ES-I3 (cell line): Measurements from ENCODE around the gene UBE2G1.

Source experiments
- H3K36me3 ChIP-seq: 2 replicates; pipeline ENCODE4 v1.6.1; 2013; ENCODE audit warnings: mild to moderate bottlenecking, low read length, control low read depth, moderate library complexity; ENCODE audit not compliant: insufficient read depth
- H3K4me1 ChIP-seq: 2 replicates; pipeline ENCODE4 v1.6.1; 2013; ENCODE audit warnings: mild to moderate bottlenecking, control low read depth, low read length; ENCODE audit not compliant: insufficient read depth
- H3K9ac ChIP-seq: 2 replicates; pipeline ENCODE4 v1.6.1; 2013; ENCODE audit warnings: low read depth, mild to moderate bottlenecking, low read length, moderate library complexity
- H3K9me3 ChIP-seq: 2 replicates; pipeline ENCODE4 v1.6.1; 2013; ENCODE audit warnings: mild to moderate bottlenecking, low read length, moderate library complexity; ENCODE audit not compliant: control insufficient read depth, insufficient read depth

Gene UBE2G1

GRCh38 chr17:4221163-4221562 lies 145.3 kb downstream of the UBE2G1 start:
- H3K4me1 ChIP-seq, result no peaks in the 10 kb centered on the region
- no peaks in the 10 kb centered on the region for H3K9me3 ChIP-seq
- H3K9ac ChIP-seq, result no peak overlapping the region
- H3K36me3 ChIP-seq, result peaks cover 7% of the 10 kb centered on the region; the same call in 1 of the 2 replicates

DNA sequence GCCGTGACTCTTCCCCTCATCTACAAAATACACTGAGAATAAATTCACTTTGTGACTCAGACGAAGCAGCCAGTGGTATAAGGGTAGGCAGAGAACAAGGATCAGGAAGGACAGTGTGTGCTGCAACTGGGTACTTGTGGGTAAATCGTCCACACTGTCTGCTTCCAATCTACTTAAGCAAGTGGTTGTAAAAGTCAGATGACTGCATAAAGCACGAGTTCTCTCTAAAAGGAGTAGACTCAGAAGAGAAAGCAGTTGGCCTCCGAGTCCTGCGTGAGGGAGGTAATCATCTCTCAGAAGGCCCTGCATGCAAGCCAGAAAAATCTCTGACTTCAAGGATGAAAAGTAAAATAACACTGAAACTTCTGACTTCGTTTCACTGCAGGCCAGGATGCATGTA lies 145.8 kb downstream of the UBE2G1 start:
- Histone ChIP-seq H3K9me3 (no peaks in the 10 kb centered on the region), H3K36me3 (peaks cover 7% of the 10 kb centered on the region; the same call in 1 of the 2 replicates), H3K9ac (no peak overlapping the region), H3K4me1 (no peaks in the 10 kb centered on the region)
